HepG2 (cell line): ENCODE results near the gene SLC25A51.

Experiments
- CREB1 ChIP-seq, 2 experiments: fragments of 450-650 bp in 1 of 2; IDR thresholded peaks; 2 replicates each; pipeline ENCODE4 v1.6.1; 2016 to 2017; ENCODE audit warnings: control low read depth in 1 of 2, mild to moderate bottlenecking in 1 of 2, missing compliant biosample characterization in 1 of 2, missing genetic modification characterization in 1 of 2
- HDAC2 ChIP-seq: sonication (generic); formaldehyde crosslinking; IDR thresholded peaks from 2 replicates; pipeline ENCODE4 v1.4.0; 2020; ENCODE audit warnings: missing genetic modification reagents
- PAF1 ChIP-seq: IDR thresholded peaks from 2 replicates; pipeline ENCODE4 v1.6.1; 2016; ENCODE audit warnings: missing genetic modification reagents, missing compliant biosample characterization
- ZBTB1 ChIP-seq: sonication (generic); formaldehyde crosslinking; IDR thresholded peaks from 2 replicates; pipeline ENCODE4 v1.4.0; 2020; ENCODE audit warnings: missing genetic modification reagents, borderline replicate concordance

- TF ChIP-seq PAF1 (CRISPR knock-in tag) (no peak), HDAC2 (CRISPR knock-in tag) (0 out of 2 replicates have a peak, but pooled peaks have one; percentile 0), CREB1 (IDR thresholded peaks at IDR 0.05) (no peak), CREB1 (CRISPR knock-in tag; IDR thresholded peaks at IDR 0.05) (no peak), ZBTB1 (CRISPR knock-in tag) (no peak)
These were observed 661 bp upstream of the SLC25A51 start for GRCh38 chr9:37904445-37905130.
